Glutamatergic neuron (in vitro differentiated cells): ENCODE measurements around the gene SHROOM2. TPM values are rescaled to one million over a fixed set of nuclear protein-coding genes. Genes with fewer than 3 reads are reported as not detected.

Source experiments
- DNase-seq: peaks from one replicate; pipeline ENCODE4 v3.0.0; 2022
- H3K27ac Mint-ChIP-seq: one replicate; pipeline ENCODE4 v1.8.0; 2020; ENCODE audit warnings: mild to moderate bottlenecking, mixed read lengths, inconsistent platforms; ENCODE audit not compliant: unreplicated experiment
- H3K27me3 Mint-ChIP-seq: one replicate; pipeline ENCODE4 v1.8.0; 2020; ENCODE audit warnings: mild to moderate bottlenecking, moderate library complexity, mixed read lengths, inconsistent platforms; ENCODE audit not compliant: unreplicated experiment
- H3K36me3 Mint-ChIP-seq: one replicate; pipeline ENCODE4 v1.8.0; 2020; ENCODE audit warnings: mild to moderate bottlenecking, mixed read lengths, inconsistent platforms; ENCODE audit not compliant: unreplicated experiment
- H3K4me1 Mint-ChIP-seq: one replicate; pipeline ENCODE4 v1.8.0; 2020; ENCODE audit warnings: mild to moderate bottlenecking, low read depth, mixed read lengths, inconsistent platforms; ENCODE audit not compliant: unreplicated experiment
- H3K4me3 Mint-ChIP-seq: one replicate; pipeline ENCODE4 v1.8.0; 2020; ENCODE audit warnings: mild to moderate bottlenecking, mixed read lengths, inconsistent platforms; ENCODE audit not compliant: unreplicated experiment
- H3K9me3 Mint-ChIP-seq: one replicate; pipeline ENCODE4 v1.8.0; 2020; ENCODE audit warnings: mild to moderate bottlenecking, moderate library complexity, mixed read lengths, inconsistent platforms; ENCODE audit not compliant: unreplicated experiment
- total RNA-seq: library from RNA; stranded (reverse); fragmentation: NEBNext Ultra II Directional; extraction: Animal tissue kit (Norgen Biotek cat#: 25700); gene quantifications from one replicate; pipeline ENCODE4 v1.2.1, GENCODE V29; 2021; ENCODE audit not compliant: unreplicated experiment
- TF ChIP-seq, protein P1 (sequence below): fragments of 200-600 bp; sonication (generic); IDR thresholded peaks from one replicate; pipeline ENCODE4 v1.5.0; 2021; ENCODE audit not compliant: partially characterized antibody, unreplicated experiment

Gene SHROOM2
- total RNA-seq, 1 donor from 2014 or later, result 3.1 TPM

DNA sequence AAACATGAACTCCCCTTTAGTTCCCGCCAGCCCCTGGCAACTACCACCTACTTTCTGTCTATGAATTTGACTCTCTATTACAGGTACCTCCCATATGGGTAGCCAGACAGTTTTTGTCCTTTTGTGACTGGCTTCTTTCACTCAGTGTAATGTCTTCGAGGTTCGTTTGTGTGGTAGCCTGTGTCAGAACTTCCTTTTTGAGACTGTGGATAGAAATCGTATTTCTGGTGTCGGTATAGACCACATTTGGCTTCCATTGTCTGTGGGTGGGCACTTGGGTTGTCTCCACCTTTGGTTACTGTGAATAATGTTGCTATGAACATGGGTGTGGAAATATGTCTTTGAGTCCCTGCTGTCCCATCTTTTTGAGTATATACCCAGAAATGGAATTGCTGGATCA is 175.5 kb downstream of the SHROOM2 start:
- no peak overlapping the region for H3K4me3 Mint-ChIP-seq
- no peak overlapping the region for H3K27ac Mint-ChIP-seq
- TF ChIP-seq, protein P1, sequence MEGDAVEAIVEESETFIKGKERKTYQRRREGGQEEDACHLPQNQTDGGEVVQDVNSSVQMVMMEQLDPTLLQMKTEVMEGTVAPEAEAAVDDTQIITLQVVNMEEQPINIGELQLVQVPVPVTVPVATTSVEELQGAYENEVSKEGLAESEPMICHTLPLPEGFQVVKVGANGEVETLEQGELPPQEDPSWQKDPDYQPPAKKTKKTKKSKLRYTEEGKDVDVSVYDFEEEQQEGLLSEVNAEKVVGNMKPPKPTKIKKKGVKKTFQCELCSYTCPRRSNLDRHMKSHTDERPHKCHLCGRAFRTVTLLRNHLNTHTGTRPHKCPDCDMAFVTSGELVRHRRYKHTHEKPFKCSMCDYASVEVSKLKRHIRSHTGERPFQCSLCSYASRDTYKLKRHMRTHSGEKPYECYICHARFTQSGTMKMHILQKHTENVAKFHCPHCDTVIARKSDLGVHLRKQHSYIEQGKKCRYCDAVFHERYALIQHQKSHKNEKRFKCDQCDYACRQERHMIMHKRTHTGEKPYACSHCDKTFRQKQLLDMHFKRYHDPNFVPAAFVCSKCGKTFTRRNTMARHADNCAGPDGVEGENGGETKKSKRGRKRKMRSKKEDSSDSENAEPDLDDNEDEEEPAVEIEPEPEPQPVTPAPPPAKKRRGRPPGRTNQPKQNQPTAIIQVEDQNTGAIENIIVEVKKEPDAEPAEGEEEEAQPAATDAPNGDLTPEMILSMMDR, result no peak
- H3K27me3 Mint-ChIP-seq, result peaks cover 1% of the 10 kb centered on the region
- no peaks in the 10 kb centered on the region for H3K9me3 Mint-ChIP-seq
- DNase-seq, result no peak
- no peaks in the 10 kb centered on the region for H3K36me3 Mint-ChIP-seq
- no peaks in the 10 kb centered on the region for H3K4me1 Mint-ChIP-seq

DNA sequence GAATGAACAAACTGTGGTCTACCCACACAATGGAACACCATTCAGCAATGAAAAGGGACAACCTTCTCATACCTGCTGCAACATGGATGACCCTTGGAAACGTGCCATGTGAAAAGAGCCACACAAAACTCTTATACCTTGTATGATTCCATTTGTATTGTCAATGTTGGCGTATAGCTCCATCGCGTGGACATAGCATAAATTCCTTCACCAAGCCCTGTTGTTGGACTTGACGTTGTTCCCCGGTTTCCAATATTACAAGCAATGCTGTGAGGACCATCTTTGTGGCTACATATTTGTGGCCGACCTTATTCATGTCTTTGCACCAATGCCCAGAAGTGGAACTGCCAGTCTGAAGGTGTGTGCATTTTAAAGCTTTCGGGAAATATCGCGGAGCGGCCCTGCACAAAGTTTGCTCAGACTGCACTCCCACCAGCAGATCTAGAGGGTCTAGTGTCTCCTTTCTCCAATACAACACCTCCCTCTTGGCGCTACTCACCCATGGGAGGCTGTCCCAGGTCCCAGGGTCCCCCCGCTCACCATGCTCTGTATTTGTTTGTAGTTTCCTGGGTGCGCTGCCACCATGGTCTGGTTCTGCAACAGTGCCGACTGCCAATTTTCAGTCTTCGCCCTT is 180.7 kb downstream of the SHROOM2 start, which contains the start of gene CLDN34:
TSS of gene CLDN34 (plus strand) at position 584 of the 634 bp plus-strand sequence. CDS start at position 584, 0 bp downstream.
- Mint-ChIP-seq H3K4me3 (no peak within 1 kb of the TSS), H3K9me3 (no peaks in the 10 kb centered on the region)
- DNase-seq, result no peak

DNA sequence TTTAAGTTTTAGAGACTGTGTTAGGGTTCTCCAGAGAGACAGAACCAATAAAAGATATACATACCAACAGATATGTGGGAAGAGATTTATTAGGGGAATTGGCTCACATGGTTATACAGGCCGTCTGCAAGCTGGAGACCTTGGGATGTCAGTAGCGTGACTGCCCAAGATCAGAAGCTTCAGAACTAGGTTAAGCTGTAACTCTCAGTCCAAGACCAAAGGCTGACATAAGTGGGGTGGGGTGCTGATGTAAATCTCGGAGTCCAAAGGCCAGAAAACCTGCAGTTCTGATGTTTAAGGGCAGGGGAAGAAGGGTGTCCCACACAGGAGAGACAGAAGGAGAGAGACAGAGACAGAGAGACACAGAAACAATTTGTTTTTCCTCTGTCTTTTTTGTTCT is 191.4 kb downstream of the SHROOM2 start:
- peak overlapping the region; percentile 38 for H3K27ac Mint-ChIP-seq
- no peaks in the 10 kb centered on the region for H3K27me3 Mint-ChIP-seq
- no peak for DNase-seq
- no peaks in the 10 kb centered on the region for H3K36me3 Mint-ChIP-seq
- H3K9me3 Mint-ChIP-seq, result no peaks in the 10 kb centered on the region
- TF ChIP-seq, protein P1, result no peak
- H3K4me3 Mint-ChIP-seq, result no peak overlapping the region
- no peaks in the 10 kb centered on the region for H3K4me1 Mint-ChIP-seq

More for the DNA sequence above, 180.7 kb downstream of the SHROOM2 start, which contains the start of gene CLDN34:
- H3K27ac Mint-ChIP-seq, result no peak within 1 kb of the TSS
- no peaks in the 10 kb centered on the region for H3K27me3 Mint-ChIP-seq
- no peaks in the 10 kb centered on the region for H3K4me1 Mint-ChIP-seq
- TF ChIP-seq, protein P1, result no peak
- H3K36me3 Mint-ChIP-seq, result no peaks in the 10 kb centered on the region

DNA sequence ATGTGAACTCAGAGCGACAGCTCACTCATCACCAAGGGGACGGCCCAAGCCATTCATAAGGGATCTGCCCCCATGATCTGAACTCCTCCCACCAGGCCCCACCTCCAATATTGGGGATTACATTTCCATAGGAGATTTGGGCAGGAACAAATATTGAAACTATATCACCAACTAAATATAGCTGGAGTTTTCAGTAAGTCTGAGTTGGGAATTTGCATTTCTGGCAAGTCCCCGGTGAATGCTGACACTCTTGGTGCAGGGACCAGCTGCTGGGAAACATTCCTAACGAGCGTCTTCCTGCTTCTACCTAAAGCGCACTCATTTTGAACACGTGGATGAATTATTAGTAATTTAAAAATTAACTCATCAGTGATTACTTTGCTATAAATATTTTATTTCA is 194.2 kb downstream of the SHROOM2 start:
- Mint-ChIP-seq H3K36me3 (no peaks in the 10 kb centered on the region), H3K27ac (no peak overlapping the region), H3K4me3 (no peak overlapping the region), H3K4me1 (no peaks in the 10 kb centered on the region), H3K9me3 (no peaks in the 10 kb centered on the region), H3K27me3 (no peaks in the 10 kb centered on the region)
- no peak for DNase-seq
- TF ChIP-seq, protein P1, result no peak

DNA sequence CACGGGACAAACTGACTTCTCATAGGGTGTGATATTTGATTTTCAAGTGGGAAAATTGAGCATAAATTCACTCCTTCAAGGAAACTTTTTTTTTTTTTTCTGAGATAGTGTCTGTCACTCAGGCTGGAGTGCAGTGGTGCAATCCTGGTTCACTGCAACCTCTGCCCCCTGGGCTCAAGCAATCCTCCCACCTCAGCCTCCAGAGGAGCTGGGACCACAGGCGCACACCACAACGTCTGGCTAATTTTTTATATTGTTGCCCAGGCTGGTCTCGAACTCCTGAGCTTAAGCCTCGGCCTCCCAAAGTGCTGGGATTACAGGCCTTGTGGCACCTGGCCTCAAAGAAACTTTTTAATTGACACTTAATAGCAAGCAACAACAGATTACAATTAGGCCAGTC is 194.7 kb downstream of the SHROOM2 start:
- no peaks in the 10 kb centered on the region for H3K4me1 Mint-ChIP-seq
- no peaks in the 10 kb centered on the region for H3K9me3 Mint-ChIP-seq
- DNase-seq, result no peak
- H3K4me3 Mint-ChIP-seq, result no peak overlapping the region
- H3K27me3 Mint-ChIP-seq, result no peaks in the 10 kb centered on the region
- no peak overlapping the region for H3K27ac Mint-ChIP-seq
- TF ChIP-seq, protein P1, result no peak
- no peaks in the 10 kb centered on the region for H3K36me3 Mint-ChIP-seq
